GM19438 (cell line): Measurements from ENCODE around the gene NCKAP5L.
A peak's percentile ranks its signal among the peaks of the same experiment; 100 is the strongest.
"Not testable (repeated sequence)": the region's sequence is repeated elsewhere in the genome, so short reads cannot be mapped to it uniquely, and the experiment has no call there.

Experiments used
- ATAC-seq: cut with Tn5 transposase; IDR thresholded peaks from one replicate; pipeline ENCODE4 v1.9.1; 2021; ENCODE audit warnings: low read depth; ENCODE audit not compliant: unreplicated experiment

NCKAP5L gene

GRCh38 chr12:49865109-49865781, 37.0 kb upstream of the NCKAP5L start:
- ATAC-seq, result no peak

GRCh38 chr12:49864798-49865090, 36.5 kb upstream of the NCKAP5L start:
- no peak for ATAC-seq

- ATAC-seq, result no peak
Measured at GRCh38 chr12:49863946-49864797, 36.0 kb upstream of the NCKAP5L start.

GRCh38 chr12:49860921-49861320, 32.7 kb upstream of the NCKAP5L start:
- not testable (repeated sequence) for ATAC-seq

GRCh38 chr12:49855890-49856289, 27.7 kb upstream of the NCKAP5L start:
- ATAC-seq, result not testable (repeated sequence)

GRCh38 chr12:49854976-49855375, 26.8 kb upstream of the NCKAP5L start:
- ATAC-seq, result no peak

- no peak for ATAC-seq
Measured at GRCh38 chr12:49853671-49854070, 25.5 kb upstream of the NCKAP5L start.

- no peak for ATAC-seq
Measured at GRCh38 chr12:49847161-49847560, 18.9 kb upstream of the NCKAP5L start.

- no peak for ATAC-seq
Measured at GRCh38 chr12:49846032-49846431, 17.8 kb upstream of the NCKAP5L start.

GRCh38 chr12:49843876-49844437, 15.7 kb upstream of the NCKAP5L start:
- no peak for ATAC-seq

- no peak for ATAC-seq
Measured at GRCh38 chr12:49843411-49843810, 15.2 kb upstream of the NCKAP5L start.

GRCh38 chr12:49842519-49843352, 14.5 kb upstream of the NCKAP5L start, which contains the start of gene BCDIN3D:
TSS of gene BCDIN3D (minus strand) at chr12:49843106. CDS start at chr12:49843087, 19 bp downstream.
- peak; percentile 84 for ATAC-seq

GRCh38 chr12:49838973-49839633, 10.9 kb upstream of the NCKAP5L start:
- no peak for ATAC-seq

GRCh38 chr12:49832836-49833421, 4.7 kb upstream of the NCKAP5L start:
- ATAC-seq, result no peak

GRCh38 chr12:49831717-49832116, 3.5 kb upstream of the NCKAP5L start:
- no peak for ATAC-seq

- peak; percentile 28 for ATAC-seq
Measured at GRCh38 chr12:49827401-49828099, 663 bp downstream of the NCKAP5L start.

GRCh38 chr12:49827051-49827400, 1.2 kb downstream of the NCKAP5L start:
- ATAC-seq, result no peak

- no peak for ATAC-seq
Measured at GRCh38 chr12:49825971-49826421, 2.2 kb downstream of the NCKAP5L start.

- no peak for ATAC-seq
Measured at GRCh38 chr12:49825360-49825970, 2.7 kb downstream of the NCKAP5L start.
